GM18499 (cell line): ENCODE measurements around the gene ARID1A.
"Not testable (repeated sequence)": the region's sequence is repeated elsewhere in the genome, so short reads cannot be mapped to it uniquely, and the experiment has no call there.

Source experiments
- ATAC-seq: cut with Tn5 transposase; IDR thresholded peaks from one replicate; pipeline ENCODE4 v1.9.1; 2021; ENCODE audit warnings: moderate number of reproducible peaks; ENCODE audit not compliant: insufficient read depth, unreplicated experiment

Gene ARID1A

GRCh38 chr1:26695356-26696118 lies at the start of gene ARID1A:
TSS of gene ARID1A (plus strand) at chr1:26696015. CDS start at chr1:26696404, 389 bp downstream.
- ATAC-seq: no peak

GRCh38 chr1:26664802-26665201 lies 31.0 kb upstream of the ARID1A start:
- no peak for ATAC-seq

- ATAC-seq: no peak
These were observed 29.0 kb upstream of the ARID1A start for GRCh38 chr1:26666855-26667254.

GRCh38 chr1:26668106-26668786 lies 27.6 kb upstream of the ARID1A start:
- ATAC-seq: not testable (repeated sequence)

GRCh38 chr1:26677306-26678115 lies 18.3 kb upstream of the ARID1A start:
- no peak for ATAC-seq

- ATAC-seq: no peak
These were observed 10.9 kb upstream of the ARID1A start for GRCh38 chr1:26684763-26685508.

- no peak for ATAC-seq
These were observed 9.0 kb upstream of the ARID1A start for GRCh38 chr1:26686795-26687194.

- ATAC-seq: no peak
These were observed 6.3 kb upstream of the ARID1A start for GRCh38 chr1:26689504-26689903.

GRCh38 chr1:26690157-26690556 lies 5.7 kb upstream of the ARID1A start:
- ATAC-seq: no peak

GRCh38 chr1:26690576-26691031 lies 5.2 kb upstream of the ARID1A start:
- ATAC-seq: no peak

GRCh38 chr1:26692211-26692792 lies 3.5 kb upstream of the ARID1A start:
- no peak for ATAC-seq

GRCh38 chr1:26692793-26693490 lies 2.9 kb upstream of the ARID1A start:
- ATAC-seq: no peak

- no peak for ATAC-seq
These were observed 1.9 kb upstream of the ARID1A start for GRCh38 chr1:26693599-26694572.

- ATAC-seq: no peak
These were observed 1.0 kb upstream of the ARID1A start for GRCh38 chr1:26694638-26695355.

GRCh38 chr1:26696119-26696653 lies 371 bp downstream of the ARID1A start:
- no peak for ATAC-seq

- ATAC-seq: no peak
These were observed 1.0 kb downstream of the ARID1A start for GRCh38 chr1:26696654-26697430.
